Central memory CD4-positive, alpha-beta T cell (primary cell): ENCODE data around the gene RABIF.

Experiments used
- DNase-seq: peaks from one replicate; pipeline ENCODE4 v3.0.0; 2022

Gene RABIF

DNA sequence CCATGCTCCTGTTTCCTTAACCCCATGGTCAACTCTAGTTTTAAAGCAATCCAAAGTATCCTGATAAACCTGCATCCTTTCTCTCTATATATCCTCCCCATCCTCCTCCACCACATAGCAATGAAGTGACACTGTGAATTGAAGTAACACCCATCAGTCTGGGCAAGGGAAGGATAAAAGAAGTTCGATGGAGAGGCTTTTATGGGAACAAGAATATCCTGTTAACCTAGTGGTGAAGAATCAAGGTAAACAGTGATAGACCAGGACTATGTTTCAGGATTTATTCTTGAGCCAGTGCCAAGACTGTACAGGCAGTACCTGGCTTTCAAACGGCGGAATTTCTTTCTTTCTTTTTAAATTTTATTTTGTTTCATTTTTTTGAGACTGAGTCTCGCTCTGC lies 17.6 kb downstream of the RABIF start:
- DNase-seq = no peak

DNA sequence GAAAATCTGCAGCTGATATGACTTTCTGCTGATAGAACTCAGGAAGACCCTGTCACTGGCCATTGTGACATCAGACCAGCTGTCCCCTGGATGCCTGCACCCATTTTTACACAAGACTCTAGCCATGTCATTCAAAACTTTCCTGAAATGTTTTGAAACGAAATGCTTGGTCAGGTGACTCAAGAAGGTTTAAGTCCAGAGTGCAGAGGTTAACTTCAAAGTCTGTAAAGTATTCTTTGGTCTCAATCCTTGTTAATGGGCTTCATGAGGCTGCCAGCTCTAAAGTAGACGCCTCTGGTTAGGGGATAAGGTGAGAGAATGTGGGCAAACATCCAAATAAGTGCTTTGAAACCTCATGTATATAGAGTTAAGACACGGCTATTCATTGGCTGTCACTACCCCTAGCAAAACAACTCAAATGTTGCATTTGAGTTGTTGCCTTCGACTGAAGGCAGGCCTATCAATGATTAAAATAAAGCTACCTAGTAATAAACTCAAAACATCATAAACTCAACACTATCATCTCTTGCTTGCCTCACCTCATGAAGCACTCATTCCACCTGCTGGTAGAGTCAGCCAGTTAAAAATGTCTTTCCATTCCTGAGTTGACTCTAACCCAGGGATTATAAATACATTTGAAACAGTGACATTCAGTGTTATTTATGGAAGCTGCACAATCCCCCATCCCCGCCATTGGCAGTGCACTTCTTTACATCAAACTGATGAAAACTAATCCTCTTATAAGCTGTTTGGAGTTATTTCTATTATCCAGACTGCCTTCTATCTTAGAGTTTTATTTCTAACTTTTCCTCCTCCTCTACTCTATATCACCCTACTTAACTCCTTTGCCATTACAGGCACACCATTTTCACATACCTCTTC lies 26.0 kb downstream of the RABIF start:
- no peak for DNase-seq

DNA sequence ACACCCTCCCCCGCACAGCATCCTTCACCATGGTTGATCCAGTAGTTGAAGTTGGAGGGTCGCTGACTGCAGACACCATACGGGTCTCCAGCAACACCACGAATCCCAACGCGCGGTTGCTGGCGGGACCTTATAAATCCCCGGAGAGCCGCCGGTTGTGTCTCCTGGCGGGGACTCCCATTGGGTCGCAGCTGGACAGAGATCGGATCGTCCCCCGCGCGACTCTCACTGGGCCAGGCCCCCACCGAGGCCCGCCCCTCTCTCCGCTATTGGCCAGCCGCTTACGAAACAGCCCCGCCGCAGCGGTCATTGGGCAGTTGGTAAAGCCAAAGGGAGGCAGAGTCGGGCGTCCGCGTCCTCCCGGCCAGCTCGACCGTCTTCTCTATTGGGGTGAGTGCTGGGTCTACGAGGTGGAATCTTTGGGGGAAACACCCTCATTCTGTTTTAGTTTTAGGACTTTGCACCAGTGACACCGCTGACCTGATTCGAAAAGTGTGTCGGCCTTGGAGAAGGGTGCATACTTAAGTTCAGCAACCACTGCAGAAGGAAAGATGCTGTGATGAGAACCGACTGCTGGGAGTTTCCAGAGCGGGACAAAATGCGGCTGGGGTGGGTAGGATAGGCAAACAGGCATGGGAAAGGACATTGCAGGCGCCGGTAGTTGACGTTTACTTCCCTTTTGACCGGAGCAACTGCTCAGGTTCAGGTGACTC lies 27.4 kb downstream of the RABIF start:
- DNase-seq = peak; percentile 6

DNA sequence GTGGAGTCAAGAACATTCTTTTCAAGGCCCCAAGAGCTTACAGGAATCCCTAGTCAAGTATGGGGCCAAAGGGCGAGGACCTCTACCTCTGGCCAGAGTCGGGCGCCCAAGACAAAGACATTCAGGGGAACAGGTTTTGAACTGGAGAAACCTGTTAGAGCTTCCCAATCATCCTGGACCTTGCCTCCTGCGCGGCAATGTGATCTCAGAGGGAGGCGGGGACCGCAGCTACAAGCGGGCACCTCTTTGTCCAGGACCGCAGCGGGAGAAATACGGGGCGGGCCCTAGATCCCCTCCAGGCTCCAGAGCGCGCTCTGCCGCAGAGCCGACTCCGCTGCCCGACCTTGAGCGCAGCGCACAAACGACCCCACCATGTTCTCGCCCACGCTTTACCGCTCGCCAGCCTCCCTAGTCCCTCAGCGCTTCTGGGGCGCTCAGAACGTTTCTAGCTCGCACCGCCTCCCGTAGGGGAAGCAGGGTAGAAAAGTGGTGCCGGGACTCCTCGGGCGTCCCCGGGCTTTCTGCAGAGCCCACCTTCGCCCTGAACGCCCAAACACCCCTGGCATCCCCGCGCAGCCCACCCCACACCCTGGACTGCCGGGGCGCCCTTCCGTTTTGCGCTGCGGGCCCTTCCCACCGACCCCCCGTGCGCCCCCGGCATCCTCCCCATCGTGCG lies 28.1 kb downstream of the RABIF start:
- no peak for DNase-seq

DNA sequence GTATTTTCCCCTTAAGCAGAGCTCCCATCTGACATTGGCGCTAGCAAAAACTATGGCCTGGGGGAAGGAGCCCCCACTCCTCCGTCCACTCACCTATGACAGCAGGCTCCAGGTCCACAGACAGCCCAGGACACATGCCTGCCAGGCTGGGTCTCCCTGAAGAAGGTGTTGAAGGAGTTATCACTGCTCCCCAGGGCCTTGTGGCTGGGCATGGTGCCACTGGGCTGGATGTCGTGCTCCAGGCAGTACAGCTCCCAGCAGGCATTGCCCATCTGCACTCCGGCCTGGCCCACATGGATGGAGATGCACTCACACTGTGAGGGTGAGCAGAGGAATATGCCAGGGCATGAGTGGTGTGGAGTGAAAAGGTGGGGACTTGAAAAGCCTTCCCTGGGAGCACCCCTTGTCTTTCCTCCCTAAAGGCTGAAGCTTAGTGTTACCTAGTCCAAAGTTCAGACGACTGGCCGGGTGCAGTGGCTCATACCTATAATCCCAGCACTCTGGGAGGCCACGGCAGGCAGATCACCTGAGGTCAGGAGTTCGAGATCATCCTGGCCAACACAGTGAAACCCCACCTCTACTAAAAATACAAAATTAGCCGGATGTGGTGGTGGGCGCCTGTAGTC lies 30.0 kb downstream of the RABIF start:
- DNase-seq = no peak

DNA sequence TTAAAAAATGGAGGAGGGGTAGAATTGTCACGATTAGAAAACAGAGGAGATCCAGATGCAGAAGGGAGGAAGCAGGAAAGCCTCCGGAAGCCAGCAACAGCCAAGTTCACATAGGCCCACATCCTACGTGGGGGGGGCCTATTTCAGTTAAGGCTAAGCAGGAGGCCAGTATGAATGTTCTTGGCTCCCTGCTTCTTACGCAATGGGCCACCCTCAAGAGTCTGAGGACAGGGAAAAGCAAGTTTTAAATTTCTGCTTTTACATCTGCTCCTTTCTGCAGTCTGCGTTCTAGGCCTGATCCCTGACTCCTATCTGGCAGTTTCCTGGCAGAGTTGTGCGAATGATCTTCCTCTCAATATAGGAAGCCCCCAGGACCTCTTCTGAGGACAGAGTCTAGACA lies 30.6 kb downstream of the RABIF start:
- DNase-seq = no peak

DNA sequence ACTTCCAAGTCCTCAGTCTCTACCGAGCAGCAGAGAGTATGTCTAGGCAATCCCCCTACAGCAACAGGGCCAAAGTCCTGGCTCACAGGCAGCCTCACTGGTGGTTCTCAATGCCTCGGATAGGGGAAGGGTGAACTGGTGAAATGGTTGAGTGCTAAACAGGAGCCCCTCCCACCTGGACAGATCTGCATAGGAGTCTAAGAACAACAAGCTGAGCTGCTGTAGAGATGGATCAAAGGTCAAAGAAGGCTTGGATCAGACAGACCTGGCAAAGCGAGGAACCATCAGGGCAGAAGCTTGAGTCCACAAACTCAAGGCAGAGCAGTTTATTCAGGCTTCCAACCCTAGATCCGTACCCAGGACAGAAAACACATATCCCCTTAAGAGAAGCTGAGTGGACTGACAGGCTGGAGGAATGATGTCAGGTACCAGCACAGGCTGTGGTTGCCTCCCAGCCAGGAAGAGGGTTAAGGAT lies 31.8 kb downstream of the RABIF start:
- DNase-seq = no peak

DNA sequence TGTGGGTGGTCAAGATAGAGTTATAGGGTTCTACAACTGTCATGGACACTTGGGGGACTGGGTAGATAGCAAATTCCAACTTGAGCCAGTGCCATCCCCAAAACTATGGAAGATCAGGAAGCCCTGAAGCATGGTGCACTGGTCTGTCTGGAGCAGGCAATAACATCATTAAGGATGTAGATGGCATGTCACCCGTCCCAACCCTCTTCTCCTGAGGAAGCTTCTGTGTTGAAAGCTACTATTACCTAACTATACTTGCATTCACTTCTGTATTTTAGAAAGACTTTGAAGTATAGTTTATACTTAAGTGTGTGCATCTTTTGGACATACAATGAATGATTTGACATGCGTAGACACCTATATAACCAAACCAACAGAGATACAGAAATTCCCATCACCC lies 32.9 kb downstream of the RABIF start:
- DNase-seq = no peak

DNA sequence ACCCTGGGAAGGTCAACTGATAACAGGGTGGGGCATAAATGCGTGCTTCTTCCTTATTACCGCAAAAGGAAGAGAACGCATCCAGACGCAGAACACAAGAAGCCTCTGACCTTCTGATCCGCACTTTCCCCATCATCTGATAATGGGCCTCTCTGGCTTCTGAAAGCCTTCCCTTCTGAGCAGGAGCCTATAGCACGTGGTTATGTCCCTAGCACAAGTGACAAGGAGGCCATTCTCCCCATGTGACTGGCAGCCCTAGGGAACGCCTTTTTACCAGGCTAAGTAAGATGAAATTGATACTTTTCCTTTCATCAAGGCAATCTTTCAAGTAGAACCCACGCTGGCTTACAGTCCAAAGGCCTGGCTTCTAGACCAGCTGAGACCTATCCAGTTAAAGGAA lies 34.2 kb downstream of the RABIF start:
- DNase-seq = no peak

DNA sequence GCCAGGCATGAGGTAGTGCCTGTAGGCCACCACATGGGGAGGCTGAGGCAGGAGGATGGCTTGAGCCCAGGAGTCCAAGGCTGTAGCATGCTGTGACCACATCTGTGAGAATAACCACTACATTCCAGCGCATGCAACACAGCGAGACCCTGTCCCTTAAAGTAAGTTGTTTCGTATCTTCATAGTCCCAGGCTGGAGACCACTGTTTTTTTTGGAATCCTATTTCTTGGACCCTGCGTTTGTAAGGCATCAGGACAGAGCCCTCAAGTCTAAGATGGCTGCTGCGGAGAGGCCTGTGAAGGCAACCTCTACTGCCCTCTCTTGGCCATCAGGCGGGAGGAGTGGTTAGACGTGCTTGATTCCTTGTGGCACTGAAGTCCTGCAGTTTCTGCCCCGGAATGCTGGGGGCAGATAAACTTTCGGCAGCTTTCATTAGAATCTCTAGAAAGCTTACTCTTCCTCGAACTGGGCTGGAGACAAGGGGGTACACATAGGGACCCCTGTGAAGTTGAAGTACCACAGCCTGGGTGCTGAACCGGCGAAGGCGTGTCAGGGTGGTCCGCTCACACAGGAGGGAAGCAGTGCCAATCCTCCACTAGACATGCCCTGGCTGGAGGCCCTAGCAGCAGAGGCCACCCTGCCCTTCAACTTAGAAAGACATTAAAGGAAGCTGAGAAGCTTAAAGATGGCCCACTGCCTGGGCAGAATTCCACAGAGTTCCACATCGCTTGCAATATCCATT lies 36.6 kb downstream of the RABIF start:
- peak; percentile 23 for DNase-seq

DNA sequence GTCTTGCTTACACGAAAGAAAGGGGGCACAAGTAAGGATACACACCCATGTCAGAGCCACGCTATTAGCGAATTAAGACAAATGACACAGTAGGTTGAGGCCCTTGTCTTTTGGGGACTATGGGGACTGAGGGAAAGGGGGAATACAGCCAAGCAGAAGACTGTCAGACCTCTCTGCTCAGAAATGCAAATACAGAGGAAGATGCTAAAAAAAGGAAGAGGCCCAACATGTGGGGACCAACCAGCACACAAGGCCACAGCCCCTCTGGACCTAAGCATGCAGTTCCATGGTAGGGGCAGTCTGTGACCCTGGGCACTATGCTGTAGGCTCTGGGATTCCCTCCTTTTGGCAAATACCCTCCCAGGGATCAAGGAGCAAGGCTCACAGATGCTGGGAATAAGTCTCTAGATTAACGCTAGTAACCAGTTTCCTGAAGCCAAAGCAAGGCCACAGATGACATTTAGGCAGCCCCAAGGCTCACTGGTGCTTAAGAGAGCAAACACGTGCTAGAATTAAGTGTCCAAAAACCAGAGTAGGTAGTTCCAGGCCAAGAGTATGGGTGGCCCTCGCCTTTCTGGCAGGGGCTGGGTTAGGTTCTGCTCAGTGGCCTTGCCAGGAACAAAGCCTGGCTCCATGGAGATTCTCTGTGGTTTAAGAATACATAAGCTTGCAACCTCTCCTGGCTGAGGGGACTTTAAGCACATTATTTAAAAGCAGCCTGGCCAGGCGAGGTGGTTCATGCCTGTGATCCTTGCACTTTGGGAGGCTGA lies 38.2 kb downstream of the RABIF start:
- no peak for DNase-seq

DNA sequence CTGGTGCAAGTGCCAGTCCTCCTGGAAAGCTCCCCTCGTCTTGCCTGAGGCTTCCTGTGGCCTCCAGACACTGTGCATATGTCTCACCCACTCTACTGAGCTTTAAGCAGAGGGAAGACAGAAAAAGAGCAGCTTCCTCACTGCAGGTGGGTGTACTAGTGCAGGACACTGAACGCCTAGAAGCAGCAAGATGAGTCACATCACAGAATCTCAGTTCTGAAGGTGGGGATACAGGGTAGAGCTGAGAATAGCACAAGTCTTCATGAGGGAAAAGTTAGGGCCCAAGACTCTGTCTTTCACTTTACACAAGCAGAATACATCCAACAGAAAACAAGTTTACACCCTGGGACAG lies 40.8 kb downstream of the RABIF start:
- DNase-seq = no peak

DNA sequence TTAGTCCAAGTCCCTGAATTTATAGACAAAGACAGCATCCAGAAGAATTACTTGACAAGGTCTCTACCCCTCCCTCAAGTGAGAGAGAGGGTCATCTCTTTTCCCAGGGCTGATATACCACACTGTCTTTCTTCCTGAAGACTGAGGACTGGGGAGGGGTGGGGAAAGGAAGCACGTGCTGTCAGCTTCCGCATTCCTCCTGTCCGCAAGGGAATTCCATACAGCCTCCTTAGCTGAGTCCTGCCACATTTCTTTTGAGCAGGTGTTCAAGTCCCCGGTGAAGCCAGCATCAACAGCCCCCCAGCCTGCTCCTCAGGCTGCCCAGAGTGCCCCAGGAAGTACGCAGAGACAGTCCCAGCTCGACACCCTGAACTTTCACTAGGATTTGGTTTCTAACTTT lies 44.0 kb downstream of the RABIF start:
- no peak for DNase-seq

DNA sequence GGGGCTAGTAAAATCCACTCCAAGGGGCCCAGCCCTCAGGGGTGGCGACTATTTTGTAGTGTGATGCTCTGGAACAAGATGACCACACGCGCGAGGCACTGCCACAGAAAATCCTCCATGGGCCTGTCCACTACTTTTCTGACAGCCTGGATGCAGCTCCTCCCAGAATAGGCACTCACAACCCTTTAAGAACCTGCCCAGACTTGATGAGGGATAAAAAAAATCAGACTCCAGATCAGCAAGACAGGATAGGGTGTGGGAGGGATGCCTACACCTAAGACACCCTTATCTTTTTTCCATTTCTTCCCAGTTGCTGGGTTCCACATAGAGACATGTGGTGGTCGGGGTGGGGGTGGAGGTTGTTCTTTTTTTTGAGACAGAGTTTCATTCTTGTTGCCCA lies 44.7 kb downstream of the RABIF start:
- DNase-seq = no peak

DNA sequence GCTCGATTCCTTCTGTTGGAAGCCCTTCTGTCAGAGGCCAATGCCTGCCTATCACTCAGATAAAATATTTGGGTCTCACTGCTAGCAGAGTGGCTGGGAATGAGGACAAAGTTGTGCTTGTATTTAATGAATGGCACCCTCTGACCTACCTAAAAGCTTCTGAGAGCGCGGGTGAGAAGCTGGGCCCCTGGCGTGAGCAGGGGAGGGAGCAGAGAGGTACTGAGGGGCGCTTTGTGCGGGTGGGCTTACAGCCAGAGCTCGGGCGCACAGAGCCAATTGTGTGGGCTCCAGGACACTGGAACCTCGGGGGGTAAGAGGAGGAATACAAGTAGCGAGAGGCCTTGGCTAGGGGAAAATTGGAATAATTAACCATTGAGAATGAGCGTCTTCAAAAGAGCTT lies 45.9 kb downstream of the RABIF start:
- no peak for DNase-seq

DNA sequence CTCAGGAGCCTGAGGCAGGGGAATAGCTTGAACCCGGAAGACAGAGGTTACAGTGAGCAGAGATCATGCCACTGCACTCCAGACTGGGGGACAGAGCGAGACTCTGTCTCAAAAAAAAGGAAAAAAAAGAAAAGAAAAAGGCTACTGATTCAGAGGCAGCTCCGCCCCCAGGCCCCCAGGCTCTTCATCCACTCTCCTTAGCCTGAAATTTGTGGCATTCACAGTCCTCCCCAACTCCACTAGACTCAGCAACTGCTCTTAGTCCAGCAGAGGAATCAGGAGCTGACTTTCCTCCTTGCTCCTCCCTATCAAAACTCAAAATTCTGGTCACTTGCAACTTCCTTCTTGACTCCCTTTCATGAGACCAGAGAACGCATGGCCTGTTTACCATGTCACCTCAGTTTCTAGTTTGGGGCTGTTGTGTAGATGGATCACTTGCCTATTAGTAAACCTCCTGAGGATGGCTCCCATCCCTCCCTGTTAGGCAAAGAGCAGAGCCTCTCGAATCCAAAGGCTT lies 51.1 kb downstream of the RABIF start:
- no peak for DNase-seq

DNA sequence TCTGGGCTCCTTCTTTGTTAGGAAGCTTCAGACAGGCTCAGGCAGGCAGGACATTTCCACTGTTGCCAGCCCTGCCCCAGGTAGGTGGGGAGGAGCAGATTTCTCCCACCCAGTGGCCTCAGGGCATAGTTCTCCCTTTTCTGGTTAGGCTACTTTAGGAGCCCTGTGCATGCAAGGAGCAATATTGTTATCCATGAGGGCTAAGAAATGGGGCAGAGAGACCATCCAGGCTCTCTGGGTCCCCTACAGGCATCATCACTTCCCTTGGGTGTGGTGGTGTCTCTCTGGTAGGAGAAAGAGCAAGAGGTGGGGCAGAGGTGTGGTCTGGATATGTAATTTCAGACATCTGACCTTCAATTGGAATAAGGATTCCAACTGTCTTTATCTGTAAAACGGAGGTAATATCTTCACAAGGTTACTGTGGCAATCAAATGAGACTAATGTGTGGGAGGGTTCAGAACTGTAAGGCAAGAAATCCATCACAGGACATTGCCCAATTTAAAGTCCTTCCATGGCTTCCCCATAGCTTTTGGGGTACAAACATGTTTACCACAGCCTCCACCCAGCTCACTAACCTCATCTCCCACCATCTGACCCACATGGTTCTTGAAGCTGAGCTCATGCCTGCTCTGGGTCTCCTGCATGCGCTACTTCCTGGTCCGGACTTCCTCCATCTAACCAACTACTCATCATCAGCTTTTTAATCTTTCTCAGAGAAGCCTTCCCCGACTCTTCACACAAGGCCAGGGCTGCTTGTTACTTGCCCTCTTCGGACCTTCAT lies 52.1 kb downstream of the RABIF start:
- DNase-seq = no peak

DNA sequence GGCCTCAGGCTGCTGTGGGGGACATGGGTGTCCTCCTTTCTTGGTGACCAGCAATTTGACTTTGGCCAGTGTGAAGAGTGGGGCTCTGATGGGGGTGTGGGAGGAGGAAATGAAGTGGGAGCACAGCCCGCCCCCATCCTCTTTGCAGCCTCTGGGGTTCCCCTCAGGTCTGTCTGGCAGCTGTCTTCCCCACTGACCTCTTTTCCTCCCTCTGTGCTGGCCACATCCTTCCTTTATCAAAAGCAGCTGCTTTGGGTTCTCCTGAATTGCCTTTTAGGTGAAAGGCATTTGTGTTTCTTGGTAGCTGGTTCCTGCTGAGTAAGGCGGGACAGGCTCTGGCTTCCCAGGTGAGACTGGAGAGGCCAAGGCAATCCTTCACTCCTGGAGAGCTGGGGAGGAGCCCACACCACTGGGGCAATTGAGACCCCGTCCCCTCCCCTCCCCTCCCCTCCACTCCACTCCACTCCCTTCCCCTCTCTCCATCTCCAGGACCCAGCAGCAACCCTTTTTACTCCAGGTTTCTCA lies 53.3 kb downstream of the RABIF start:
- peak; percentile 54 for DNase-seq

DNA sequence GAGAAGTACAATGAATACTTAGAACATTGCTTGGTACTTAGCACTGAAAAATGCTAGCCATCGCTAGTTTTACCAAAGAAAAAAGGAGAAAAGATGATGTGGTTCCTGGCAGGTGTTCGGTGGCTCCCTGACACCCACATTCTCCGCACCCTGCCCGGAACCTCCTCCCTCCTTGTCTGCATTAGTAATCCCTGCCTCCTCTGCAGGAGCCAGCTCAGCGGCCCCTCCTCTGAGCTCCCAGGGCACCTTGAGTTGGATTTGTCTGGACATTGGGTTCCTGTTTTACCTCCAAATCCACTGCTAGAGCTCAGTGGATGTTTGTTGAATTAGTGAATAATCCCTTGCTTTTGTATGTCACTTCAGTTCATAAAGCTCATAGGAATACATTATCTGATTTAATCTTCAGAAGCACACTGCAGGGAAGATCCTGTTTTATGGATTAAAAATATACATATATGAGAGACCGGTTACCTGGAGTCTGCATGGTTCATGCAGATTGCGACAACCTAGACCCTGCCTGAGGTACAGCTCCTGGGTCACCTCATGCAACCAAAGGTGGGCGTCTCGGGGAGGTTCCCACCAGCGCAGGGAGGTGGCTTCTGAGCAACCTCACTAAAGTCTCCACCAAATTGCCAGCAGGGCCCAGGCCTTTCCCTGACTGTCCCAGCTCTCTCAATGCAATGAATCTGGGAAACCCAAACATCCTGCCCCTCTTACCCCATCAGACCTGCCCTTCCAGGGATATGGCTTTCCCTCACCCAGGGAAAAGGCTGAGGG lies 54.0 kb downstream of the RABIF start:
- no peak for DNase-seq

DNA sequence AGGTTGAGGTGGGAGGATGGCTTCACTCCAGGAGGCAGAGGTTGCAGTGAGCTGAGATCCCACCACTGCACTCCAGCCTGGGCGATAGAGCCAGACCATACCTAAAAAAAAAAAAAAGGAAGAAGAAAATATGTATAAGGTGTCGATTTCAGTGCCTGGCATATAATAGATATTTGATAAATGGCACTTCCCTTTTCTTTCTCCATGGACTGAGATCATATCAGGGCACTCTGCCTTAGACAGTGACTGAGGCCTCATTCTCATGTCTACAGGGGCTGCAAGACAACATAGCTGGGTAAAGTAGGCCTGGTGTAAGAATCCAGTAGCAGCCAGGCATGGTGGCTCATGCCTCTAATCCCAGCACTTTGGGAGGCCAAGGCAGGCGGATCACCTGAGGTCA lies 57.0 kb downstream of the RABIF start:
- DNase-seq = no peak
